ENCODE data around the gene LPIN1.
"Not testable (repeated sequence)": the region's sequence is repeated elsewhere in the genome, so short reads cannot be mapped to it uniquely, and the experiment has no call there.

Gene LPIN1

DNA sequence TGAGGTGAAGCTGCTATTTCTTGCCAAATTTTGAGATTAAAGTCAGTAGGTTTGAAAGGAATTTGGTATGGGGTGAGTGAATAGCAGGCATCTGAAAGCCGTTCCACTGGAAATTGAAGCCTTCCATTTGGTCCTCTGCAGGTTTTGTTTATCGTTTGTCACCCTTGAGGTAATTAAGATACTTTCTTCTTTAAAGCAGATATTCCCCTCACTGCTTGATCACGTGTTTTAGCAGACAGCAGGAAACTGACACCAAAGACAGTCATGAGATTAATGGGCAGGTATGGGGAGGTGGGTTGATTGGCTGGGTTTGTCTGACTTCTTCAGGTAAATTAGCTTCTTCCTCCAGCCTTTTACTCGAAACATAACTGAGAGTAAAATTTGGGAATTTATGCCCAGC lies 10.7 kb downstream of the LPIN1 start:
- DNase-seq (ENCODE audit: low read depth): no peak
- H3K4me3 ChIP-seq (ENCODE audit: low read length): no peak overlapping the region
- TF ChIP-seq, protein P1, sequence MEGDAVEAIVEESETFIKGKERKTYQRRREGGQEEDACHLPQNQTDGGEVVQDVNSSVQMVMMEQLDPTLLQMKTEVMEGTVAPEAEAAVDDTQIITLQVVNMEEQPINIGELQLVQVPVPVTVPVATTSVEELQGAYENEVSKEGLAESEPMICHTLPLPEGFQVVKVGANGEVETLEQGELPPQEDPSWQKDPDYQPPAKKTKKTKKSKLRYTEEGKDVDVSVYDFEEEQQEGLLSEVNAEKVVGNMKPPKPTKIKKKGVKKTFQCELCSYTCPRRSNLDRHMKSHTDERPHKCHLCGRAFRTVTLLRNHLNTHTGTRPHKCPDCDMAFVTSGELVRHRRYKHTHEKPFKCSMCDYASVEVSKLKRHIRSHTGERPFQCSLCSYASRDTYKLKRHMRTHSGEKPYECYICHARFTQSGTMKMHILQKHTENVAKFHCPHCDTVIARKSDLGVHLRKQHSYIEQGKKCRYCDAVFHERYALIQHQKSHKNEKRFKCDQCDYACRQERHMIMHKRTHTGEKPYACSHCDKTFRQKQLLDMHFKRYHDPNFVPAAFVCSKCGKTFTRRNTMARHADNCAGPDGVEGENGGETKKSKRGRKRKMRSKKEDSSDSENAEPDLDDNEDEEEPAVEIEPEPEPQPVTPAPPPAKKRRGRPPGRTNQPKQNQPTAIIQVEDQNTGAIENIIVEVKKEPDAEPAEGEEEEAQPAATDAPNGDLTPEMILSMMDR (conservative IDR thresholded peaks at IDR 0.05; ENCODE audit: low read depth, low read length): no peak

- TF ChIP-seq, protein P1 (conservative IDR thresholded peaks at IDR 0.05; ENCODE audit: low read depth, low read length): no peak
These were observed 11.8 kb downstream of the LPIN1 start for GRCh38 chr2:11758187-11758586.

GRCh38 chr2:11758647-11759046 lies 12.2 kb downstream of the LPIN1 start:
- no peak overlapping the region for H3K4me3 ChIP-seq (ENCODE audit: low read length)
- DNase-seq (ENCODE audit: low read depth): no peak
- TF ChIP-seq, protein P1 (conservative IDR thresholded peaks at IDR 0.05; ENCODE audit: low read depth, low read length): no peak

More at GRCh38 chr2:11758187-11758586, 11.8 kb downstream of the LPIN1 start:
- H3K4me3 ChIP-seq (ENCODE audit: low read length): no peak overlapping the region
- no peak for DNase-seq (ENCODE audit: low read depth)

DNA sequence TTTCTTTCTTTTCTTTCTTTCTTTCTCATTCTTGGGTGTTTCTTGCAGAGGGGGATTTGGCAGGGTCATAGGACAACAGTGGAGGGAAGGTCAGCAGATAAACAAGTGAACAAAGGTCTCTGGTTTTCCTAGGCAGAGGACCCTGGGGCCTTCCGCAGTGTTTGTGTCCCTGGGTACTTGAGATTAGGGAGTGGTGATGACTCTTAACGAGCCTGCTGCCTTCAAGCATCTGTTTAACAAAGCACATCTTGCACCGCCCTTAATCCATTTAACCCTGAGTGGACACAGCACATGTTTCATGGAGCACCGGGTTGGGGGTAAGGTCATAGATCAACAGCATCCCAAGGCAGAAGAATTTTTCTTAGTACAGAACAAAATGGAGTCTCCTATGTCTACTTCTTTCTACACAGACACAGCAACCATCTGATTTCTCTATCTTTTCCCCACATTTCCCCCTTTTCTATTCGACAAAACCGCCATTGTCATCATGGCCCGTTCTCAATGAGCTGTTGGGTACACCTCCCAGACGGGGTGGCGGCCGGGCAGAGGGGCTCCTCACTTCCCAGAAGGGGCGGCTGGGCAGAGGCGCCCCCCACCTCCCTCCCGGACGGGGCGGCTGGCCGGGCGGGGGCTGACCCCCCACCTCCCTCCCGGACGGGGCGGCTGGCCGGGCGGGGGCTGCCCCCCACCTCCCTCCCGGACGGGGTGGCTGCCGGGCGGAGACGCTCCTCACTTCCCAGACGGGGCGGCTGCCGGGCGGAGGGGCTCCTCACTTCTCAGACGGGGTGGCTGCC lies 12.9 kb downstream of the LPIN1 start:
- not testable (repeated sequence) for DNase-seq (ENCODE audit: low read depth); H3K4me3 ChIP-seq (ENCODE audit: low read length)

- TF ChIP-seq, protein P1 (conservative IDR thresholded peaks at IDR 0.05; ENCODE audit: low read depth, low read length): no peak
- no peak for DNase-seq (ENCODE audit: low read depth)
- H3K4me3 ChIP-seq (ENCODE audit: low read length): no peak overlapping the region
These were observed 14.8 kb downstream of the LPIN1 start for GRCh38 chr2:11761259-11761658.

DNA sequence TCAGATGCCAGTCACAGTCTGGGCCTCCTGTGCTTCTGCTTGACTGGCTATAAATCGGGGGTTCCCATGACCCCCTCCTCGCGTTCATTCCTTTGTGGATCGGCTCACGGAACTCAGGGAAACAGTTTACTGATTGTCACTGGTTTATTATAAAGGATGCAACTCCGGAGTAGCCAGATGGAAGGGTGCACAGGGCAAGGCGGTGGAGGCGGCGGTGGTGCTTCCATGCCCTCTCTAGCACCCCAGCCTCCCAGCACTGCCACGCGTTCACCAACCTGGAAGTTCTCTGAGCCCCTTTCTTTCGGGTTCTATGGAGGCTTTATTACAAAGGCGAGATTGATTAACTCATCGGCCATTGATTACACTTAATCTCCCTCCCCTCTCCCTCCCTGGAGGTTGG lies 15.6 kb downstream of the LPIN1 start:
- DNase-seq (ENCODE audit: low read depth): no peak
- TF ChIP-seq, protein P1 (conservative IDR thresholded peaks at IDR 0.05; ENCODE audit: low read depth, low read length): no peak

DNA sequence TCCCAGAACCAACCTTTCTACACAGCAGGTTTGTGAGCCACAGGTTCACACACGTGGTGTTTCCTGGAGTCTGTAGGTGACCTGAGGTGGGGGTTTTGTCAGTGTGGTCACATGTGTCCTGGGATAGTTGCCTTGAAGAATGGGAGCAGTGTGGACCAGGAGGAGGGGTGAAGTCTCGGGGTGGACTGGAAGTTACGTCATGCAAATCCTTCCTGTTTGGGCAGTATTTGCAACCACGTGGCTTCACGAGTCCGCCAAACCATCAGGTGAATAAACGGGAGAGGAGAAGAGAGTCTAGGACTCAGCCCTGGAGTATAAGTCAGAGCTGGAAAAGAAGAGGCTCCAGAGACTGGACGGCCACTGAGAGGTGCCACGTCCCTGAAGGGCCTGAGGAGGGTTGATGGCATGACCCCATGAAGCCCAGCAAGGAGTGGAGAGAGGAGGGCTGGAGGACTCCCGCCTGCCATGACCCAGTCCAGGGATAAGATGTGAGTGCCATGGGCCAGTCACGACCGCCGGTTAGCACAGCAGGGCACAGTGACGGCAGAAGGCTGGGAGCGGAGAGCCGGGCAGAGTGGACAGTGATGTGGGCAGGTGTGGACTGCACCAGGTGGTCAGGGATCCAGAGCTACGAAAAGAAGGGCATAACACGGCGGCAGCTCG lies 16.5 kb downstream of the LPIN1 start:
- TF ChIP-seq, protein P1 (conservative IDR thresholded peaks at IDR 0.05; ENCODE audit: low read depth, low read length): no peak
- no peak for DNase-seq (ENCODE audit: low read depth)
- H3K4me3 ChIP-seq (ENCODE audit: low read length): no peak overlapping the region

More for the DNA sequence above, 15.6 kb downstream of the LPIN1 start:
- H3K4me3 ChIP-seq (ENCODE audit: low read length): no peak overlapping the region
